ENCODE data around the gene CLK3.

- peak; percentile 78 to 96 (median 91) for TF ChIP-seq CTCF (IDR thresholded peaks at IDR 0.05 in 8 of 11, conservative IDR thresholded peaks at IDR 0.05 in 3 of 11)
- no peak for TF ChIP-seq POLR2A (IDR thresholded peaks at IDR 0.05)
- peak; percentile 73 to 75 (median 74) for TF ChIP-seq POLR2AphosphoS5 (IDR thresholded peaks at IDR 0.05)
These were observed 5.3 kb downstream of the CLK3 start for GRCh38 chr15:74620636-74621545.

All from spleen (tissue), 7 donors.